ENCODE results near the gene KIRREL2. TPM values are rescaled to one million over a fixed set of nuclear protein-coding genes. Genes with fewer than 3 reads are reported as not detected.
A peak's percentile ranks its signal among the peaks of the same experiment; 100 is the strongest.

KIRREL2 gene
- 1.7 TPM in 2 replicates for total RNA-seq

DNA sequence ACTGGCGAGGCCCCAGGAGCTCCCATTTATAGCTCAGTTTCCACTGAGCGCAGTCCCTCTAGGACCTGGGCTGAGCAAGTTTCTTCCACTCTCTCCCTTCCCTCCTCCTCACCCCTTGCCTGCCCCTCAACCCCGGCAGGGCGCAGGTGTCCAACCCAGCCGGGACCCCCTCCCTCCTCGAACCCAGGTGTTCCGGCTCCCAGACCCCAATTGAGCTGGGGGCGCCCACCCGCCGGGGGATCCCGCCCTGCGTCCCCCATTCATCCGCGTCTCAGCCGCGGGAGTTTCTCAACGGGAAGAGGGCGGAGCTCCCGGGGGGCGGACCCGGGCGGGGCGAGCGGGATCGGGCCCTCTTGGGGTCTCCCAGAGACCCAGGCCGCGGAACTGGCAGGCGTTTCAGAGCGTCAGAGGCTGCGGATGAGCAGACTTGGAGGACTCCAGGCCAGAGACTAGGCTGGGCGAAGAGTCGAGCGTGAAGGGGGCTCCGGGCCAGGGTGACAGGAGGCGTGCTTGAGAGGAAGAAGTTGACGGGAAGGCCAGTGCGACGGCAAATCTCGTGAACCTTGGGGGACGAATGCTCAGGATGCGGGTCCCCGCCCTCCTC, at the start of gene KIRREL2:
Gene KIRREL2, plus strand, starts transcription at position 366 of the 604 bp plus-strand sequence. Its CDS starts 209 bp downstream, at position 575.
- H3K27ac Mint-ChIP-seq, result no peak within 1 kb of the TSS
- intact Hi-C loops (cut with micrococcal nuclease), result loop anchor here (1.0 kb wide), 1 partner anchor 12 kb away; the partner anchor contains the start of gene APLP1
- peaks cover 41% of the 10 kb centered on the region for H3K27me3 Mint-ChIP-seq (ENCODE audit: insufficient read depth)
- H3K9me3 Mint-ChIP-seq, result no peaks in the 10 kb centered on the region
- DNase-seq (ENCODE audit: low spot score), result peak; percentile 45
- H3K36me3 Mint-ChIP-seq (ENCODE audit: low read depth), result no peaks in the 10 kb centered on the region
- H3K4me1 Mint-ChIP-seq (ENCODE audit: low read depth), result peaks cover 17% of the 10 kb centered on the region
- peak within 1 kb of the TSS; percentile 83 for H3K4me3 Mint-ChIP-seq

DNA sequence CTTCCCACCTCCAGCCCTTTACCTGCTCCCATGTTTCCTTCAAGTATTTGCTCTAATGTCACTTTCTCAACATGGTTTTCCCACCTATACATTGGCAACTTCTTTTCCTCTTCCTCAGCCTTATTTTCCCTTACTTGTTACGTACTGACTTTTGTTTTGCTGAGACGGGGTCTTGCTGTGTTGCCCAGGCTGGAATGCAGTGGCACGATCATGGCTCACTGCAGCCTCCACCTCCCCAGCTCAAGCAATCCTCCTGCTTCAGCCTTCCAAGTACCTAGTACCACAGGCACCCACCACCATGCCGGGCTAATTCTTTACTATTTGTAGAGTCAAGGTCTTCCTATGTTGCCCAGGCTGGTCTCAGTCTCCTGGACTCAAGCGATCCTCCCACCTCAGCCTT, 49.1 kb upstream of the KIRREL2 start:
- intact Hi-C loops (cut with micrococcal nuclease), result no loop called here

DNA sequence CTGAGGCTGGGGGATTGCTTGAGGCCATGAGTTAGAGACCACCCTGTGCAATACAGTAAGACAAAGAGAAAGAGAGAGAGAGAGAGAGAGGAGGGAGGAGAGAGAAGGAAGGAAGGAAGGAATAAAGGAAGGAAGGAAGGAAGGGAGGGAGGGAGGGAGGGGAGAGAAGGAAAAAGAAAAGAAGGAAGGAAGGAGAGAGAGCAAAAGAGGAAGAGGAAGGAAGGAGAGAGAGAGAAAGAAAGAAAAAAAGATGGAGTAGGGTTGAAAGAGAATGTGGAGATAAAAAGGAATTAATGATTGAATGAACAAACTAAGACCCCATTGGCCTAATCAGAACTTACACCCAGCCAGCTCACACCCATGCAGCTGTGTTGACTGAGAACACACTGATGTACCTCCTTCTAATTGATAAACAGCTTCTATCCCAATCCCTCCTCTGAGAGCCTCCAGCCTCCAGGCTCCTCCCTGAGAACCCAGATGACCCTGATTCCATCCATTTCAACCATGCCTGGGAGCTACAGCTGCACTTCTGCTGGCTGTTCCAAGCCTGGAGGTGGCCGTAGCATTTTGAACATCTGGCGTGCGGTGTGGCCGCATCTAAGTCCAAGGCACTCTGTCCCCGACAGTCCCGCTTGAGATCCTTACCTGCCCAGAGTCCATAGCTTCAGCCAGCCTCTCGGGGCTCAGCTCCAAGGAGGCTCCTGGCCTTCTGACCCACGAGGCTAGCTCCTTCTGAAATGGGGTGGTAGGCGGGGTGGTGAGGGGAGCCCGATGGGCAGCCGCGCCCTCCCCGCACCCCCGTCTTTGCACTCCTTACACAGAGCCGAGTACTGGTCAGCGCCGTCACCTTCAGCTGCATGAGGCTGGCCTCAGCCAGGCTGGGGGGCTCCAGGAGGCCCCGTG, 45.1 kb upstream of the KIRREL2 start:
- Mint-ChIP-seq H3K4me3 (no peak overlapping the region), H3K36me3 (ENCODE audit: low read depth) (no peaks in the 10 kb centered on the region), H3K27me3 (ENCODE audit: insufficient read depth) (no peaks in the 10 kb centered on the region), H3K9me3 (no peaks in the 10 kb centered on the region), H3K27ac (no peak overlapping the region), H3K4me1 (ENCODE audit: low read depth) (no peaks in the 10 kb centered on the region)
- intact Hi-C loops (cut with micrococcal nuclease), result no loop called here
- DNase-seq (ENCODE audit: low spot score), result no peak

More for the DNA sequence above, 49.1 kb upstream of the KIRREL2 start:
- no peaks in the 10 kb centered on the region for H3K36me3 Mint-ChIP-seq (ENCODE audit: low read depth)
- no peak for DNase-seq (ENCODE audit: low spot score)
- H3K27ac Mint-ChIP-seq, result no peak overlapping the region
- no peaks in the 10 kb centered on the region for H3K9me3 Mint-ChIP-seq
- peaks cover 5% of the 10 kb centered on the region for H3K27me3 Mint-ChIP-seq (ENCODE audit: insufficient read depth)
- H3K4me1 Mint-ChIP-seq (ENCODE audit: low read depth), result peaks cover 10% of the 10 kb centered on the region
- no peak overlapping the region for H3K4me3 Mint-ChIP-seq

DNA sequence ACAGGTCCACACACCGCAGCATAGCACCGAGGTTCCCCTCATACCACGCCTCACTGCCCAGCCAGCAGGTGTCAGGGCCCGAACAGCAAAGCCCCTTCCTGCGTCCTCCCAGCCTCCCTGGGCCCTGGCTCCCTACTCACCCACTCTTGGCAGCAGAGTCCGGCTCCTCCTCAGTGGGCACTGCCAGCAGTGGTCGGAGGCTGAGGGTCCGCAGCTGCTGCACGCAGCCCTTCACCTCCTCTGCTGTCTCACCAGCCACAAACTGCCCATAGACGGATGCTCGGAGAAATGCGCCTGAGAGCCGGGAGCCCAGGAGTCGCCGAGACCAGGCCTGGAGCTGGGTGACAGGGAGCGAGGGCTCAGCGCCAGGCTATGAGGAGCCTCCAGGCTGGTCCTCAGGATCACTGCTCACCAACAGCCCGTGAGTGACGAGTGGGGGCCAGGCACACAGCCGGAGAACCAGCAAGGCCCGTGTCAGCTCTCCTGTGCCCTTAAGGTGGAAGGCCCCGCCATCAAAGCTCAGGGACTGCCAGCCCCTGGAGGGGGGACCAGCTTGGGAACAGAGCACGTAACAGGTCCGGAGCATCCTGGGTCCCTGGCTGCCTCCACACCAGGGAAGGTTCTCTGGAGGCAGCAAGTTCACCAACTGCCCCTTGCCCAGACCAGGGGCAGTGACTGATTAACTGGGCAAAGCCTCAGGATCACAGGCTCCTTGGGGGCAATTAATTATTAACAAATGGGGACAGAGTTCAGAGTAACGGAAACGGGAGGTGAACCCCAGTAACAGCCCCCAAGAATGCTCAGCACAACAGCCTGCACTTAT, 44.3 kb upstream of the KIRREL2 start, which contains the start of gene PRODH2:
Gene PRODH2, minus strand, starts transcription at position 626 of the 823 bp plus-strand sequence. Its CDS starts 40 bp downstream, at position 586.
- Mint-ChIP-seq H3K4me3 (no peak within 1 kb of the TSS), H3K4me1 (ENCODE audit: low read depth) (no peaks in the 10 kb centered on the region), H3K36me3 (ENCODE audit: low read depth) (no peaks in the 10 kb centered on the region), H3K27ac (no peak within 1 kb of the TSS), H3K27me3 (ENCODE audit: insufficient read depth) (no peaks in the 10 kb centered on the region), H3K9me3 (no peaks in the 10 kb centered on the region)
- no peak for DNase-seq (ENCODE audit: low spot score)
- intact Hi-C loops (cut with micrococcal nuclease), result no loop called here

DNA sequence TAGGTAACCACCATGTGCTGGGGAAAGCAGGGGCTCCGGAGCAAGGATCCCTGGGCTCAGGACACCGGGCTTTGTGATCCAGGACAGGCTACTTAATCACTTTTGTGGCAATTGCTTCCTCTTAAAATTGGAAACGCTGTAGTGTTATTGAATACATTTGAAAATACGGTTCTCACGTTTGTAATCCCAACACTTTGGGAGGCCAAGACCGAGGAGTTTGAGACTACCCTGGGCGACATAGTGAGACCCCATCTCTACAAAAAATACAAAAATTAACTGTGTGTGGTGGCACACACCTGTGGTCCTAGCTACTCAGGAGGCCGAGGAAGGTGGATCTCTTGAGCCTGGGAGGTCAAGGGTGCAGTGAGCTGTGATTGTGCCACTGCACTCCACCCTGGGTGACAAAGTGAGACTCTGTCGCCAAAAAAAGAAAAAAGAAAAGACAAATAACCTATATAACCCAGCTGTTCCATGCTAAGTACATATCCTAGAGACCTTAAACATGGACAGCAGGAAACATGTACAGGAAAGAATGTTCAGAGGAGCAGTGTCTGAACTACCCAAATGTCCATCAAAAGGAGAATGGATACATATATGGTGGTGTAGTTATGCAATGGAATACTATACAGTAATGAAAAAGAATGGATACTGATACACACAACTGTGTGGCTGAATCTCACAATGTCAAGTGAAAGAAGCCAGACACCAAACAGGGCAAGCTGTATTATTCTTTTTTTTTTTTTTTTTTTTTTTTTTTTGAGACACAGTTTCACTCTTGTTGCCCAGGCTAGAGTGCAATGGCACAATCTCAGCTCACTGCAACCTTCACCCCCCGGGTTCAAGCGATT, 43.4 kb upstream of the KIRREL2 start:
- H3K9me3 Mint-ChIP-seq, result no peaks in the 10 kb centered on the region
- H3K4me3 Mint-ChIP-seq, result no peak overlapping the region
- DNase-seq (ENCODE audit: low spot score), result no peak
- no peak overlapping the region for H3K27ac Mint-ChIP-seq
- no peaks in the 10 kb centered on the region for H3K36me3 Mint-ChIP-seq (ENCODE audit: low read depth)
- H3K27me3 Mint-ChIP-seq (ENCODE audit: insufficient read depth), result peaks cover 2% of the 10 kb centered on the region
- intact Hi-C loops (cut with micrococcal nuclease), result no loop called here
- no peaks in the 10 kb centered on the region for H3K4me1 Mint-ChIP-seq (ENCODE audit: low read depth)

DNA sequence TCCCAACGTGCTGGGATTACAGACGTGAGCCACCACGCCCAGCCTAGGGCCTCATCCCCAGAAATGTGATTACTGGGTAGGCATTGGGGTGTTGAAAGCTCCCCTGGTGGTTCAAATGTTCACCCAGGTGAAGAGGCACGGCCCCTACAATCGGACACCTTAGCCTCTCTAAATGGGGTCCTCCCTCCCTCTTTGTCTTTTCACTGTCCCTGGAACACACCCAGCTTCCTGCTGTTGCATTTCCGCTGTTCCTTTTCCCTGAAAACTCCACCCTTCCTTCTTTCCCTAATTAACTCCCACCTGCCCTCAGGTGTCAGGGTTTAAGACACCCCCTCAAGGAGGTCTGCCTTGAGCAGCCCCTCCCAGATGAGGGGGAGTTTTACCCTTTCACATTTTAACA, 40.4 kb upstream of the KIRREL2 start:
- H3K4me3 Mint-ChIP-seq, result no peak overlapping the region
- intact Hi-C loops (cut with micrococcal nuclease), result no loop called here
- H3K9me3 Mint-ChIP-seq, result no peaks in the 10 kb centered on the region
- no peaks in the 10 kb centered on the region for H3K36me3 Mint-ChIP-seq (ENCODE audit: low read depth)
- peaks cover 9% of the 10 kb centered on the region for H3K27me3 Mint-ChIP-seq (ENCODE audit: insufficient read depth)
- DNase-seq (ENCODE audit: low spot score), result no peak
- H3K4me1 Mint-ChIP-seq (ENCODE audit: low read depth), result no peaks in the 10 kb centered on the region
- no peak overlapping the region for H3K27ac Mint-ChIP-seq

DNA sequence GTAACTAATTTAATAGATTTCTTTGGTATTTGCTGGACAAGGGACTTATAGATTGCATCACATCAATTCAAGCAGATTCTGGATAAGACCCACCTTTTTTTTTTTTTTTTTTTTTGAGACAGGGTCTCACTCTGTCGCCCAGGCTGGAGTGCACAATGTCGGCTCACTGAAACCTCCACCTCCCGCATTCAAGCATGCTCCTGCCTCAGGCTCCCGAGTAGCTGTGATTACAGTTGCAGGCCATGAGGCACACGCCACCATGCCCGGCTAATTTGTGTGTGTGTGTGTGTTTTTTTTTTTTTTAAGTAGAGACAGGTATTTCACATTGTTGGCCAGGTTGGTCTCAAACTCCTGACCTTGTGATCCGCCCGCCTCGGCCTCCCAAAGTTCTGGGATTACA, 39.9 kb upstream of the KIRREL2 start:
- H3K36me3 Mint-ChIP-seq (ENCODE audit: low read depth), result no peaks in the 10 kb centered on the region
- intact Hi-C loops (cut with micrococcal nuclease), result no loop called here
- DNase-seq (ENCODE audit: low spot score), result no peak

DNA sequence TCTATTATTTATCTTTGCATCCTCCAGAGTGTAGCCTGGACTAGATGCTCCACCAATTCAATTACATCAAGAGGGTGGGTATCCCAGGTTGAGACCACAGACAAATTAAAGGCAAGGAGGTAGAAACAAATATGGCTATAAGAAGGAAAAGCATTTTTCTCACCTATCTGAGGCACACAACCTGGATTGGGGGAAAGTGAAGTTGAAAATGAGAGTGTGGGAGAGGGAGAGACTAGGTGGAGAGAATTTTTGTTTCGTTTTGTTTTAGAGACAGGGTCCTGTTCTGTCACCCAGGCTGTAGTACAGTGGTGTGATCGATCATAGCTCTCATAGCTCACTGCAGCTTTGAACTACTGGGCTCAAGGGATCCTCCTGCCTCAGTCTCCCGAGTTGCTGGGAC, 38.3 kb upstream of the KIRREL2 start:
- H3K27ac Mint-ChIP-seq, result no peak overlapping the region
- no peaks in the 10 kb centered on the region for H3K9me3 Mint-ChIP-seq
- no peaks in the 10 kb centered on the region for H3K4me1 Mint-ChIP-seq (ENCODE audit: low read depth)
- no peak for DNase-seq (ENCODE audit: low spot score)
- peaks cover 9% of the 10 kb centered on the region for H3K27me3 Mint-ChIP-seq (ENCODE audit: insufficient read depth)
- no peaks in the 10 kb centered on the region for H3K36me3 Mint-ChIP-seq (ENCODE audit: low read depth)
- no peak overlapping the region for H3K4me3 Mint-ChIP-seq
- intact Hi-C loops (cut with micrococcal nuclease), result no loop called here

More for the DNA sequence above, 39.9 kb upstream of the KIRREL2 start:
- Mint-ChIP-seq H3K4me1 (ENCODE audit: low read depth) (no peaks in the 10 kb centered on the region), H3K4me3 (no peak overlapping the region), H3K9me3 (no peaks in the 10 kb centered on the region), H3K27me3 (ENCODE audit: insufficient read depth) (peaks cover 9% of the 10 kb centered on the region), H3K27ac (no peak overlapping the region)

DNA sequence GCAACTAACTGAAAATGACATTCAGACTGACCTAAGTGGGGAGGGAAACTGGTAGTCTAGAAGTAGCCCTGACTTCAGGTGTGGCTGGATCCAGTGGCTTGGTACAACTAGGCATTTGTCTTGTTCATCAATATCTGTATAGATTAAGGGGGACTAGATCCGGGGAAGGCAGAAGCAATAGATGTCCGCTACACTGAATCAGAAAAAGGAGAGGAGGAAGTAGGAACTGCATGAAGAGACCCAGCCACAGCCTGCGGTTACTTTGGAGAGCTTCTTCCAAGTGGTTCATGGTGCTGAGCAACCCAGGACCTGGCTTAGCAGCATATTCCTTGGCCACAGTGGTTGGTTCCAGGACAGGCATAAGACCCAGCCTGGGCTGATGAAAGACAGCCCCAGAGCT, 34.1 kb upstream of the KIRREL2 start:
- H3K9me3 Mint-ChIP-seq, result no peaks in the 10 kb centered on the region
- no peaks in the 10 kb centered on the region for H3K4me1 Mint-ChIP-seq (ENCODE audit: low read depth)
- H3K27me3 Mint-ChIP-seq (ENCODE audit: insufficient read depth), result peaks cover 16% of the 10 kb centered on the region
- H3K27ac Mint-ChIP-seq, result no peak overlapping the region
- no peak for DNase-seq (ENCODE audit: low spot score)
- no peaks in the 10 kb centered on the region for H3K36me3 Mint-ChIP-seq (ENCODE audit: low read depth)
- intact Hi-C loops (cut with micrococcal nuclease), result no loop called here
- H3K4me3 Mint-ChIP-seq, result no peak overlapping the region

DNA sequence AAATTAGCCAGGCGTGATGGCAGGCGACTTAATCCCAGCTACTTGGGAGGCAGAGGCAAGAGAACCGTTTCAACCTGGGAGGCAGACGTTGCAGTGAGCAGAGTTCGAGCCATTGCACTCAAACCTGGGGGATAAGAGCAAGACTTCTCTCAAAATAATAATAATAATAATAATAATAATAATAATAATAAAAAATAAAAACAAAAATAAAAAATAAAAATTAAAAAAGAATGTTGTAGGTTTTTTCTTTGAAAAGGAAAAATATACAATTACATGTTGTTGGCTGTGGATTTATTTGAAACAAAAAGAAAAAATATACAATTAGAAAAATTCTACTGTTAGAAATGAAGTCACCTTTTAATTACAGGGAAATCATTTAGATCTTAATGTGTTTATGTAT, 32.6 kb upstream of the KIRREL2 start:
- DNase-seq (ENCODE audit: low spot score), result no peak
- Mint-ChIP-seq H3K36me3 (ENCODE audit: low read depth) (no peaks in the 10 kb centered on the region), H3K27ac (no peak overlapping the region), H3K4me3 (no peak overlapping the region), H3K27me3 (ENCODE audit: insufficient read depth) (peaks cover 13% of the 10 kb centered on the region), H3K4me1 (ENCODE audit: low read depth) (no peaks in the 10 kb centered on the region), H3K9me3 (no peaks in the 10 kb centered on the region)
- intact Hi-C loops (cut with micrococcal nuclease), result no loop called here

DNA sequence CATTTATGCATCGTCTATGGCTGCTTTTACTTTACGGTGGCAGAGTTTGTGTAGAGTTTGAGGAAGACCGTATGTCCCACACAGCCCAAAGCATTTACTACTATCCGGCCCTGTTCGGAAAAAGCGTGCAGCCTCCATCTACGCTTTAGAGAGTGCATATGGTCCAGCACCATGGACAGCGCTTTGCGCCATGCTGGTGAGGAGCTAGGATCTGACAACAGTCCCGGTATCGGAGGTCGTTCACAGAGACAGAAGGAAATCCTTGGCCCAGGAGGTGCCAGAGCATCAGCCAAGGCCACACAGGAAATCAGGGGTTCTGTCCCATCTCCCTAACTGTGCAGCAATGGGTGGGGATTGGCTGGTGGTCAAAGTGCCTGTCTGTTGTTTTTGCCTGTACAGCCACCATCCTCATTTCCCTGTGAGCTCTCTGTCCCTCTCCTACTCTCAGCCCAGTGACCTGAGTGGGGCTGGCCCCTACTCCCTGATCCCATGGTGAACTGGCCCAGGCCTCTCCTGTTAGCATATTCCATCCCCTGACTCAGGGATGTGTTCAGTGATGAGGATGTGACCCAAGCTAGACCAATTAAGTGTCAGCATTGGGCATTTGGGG, 27.9 kb upstream of the KIRREL2 start:
- intact Hi-C loops (cut with micrococcal nuclease), result loop anchor here (1.0 kb wide), 1 partner anchor 52 kb away; no protein-coding TSS in a partner anchor
- DNase-seq (ENCODE audit: low spot score), result peak; percentile 43
- no peak overlapping the region for H3K4me3 Mint-ChIP-seq
- H3K36me3 Mint-ChIP-seq (ENCODE audit: low read depth), result no peaks in the 10 kb centered on the region
- no peak overlapping the region for H3K27ac Mint-ChIP-seq
- no peaks in the 10 kb centered on the region for H3K4me1 Mint-ChIP-seq (ENCODE audit: low read depth)
- no peaks in the 10 kb centered on the region for H3K9me3 Mint-ChIP-seq
- H3K27me3 Mint-ChIP-seq (ENCODE audit: insufficient read depth), result peaks cover 11% of the 10 kb centered on the region

DNA sequence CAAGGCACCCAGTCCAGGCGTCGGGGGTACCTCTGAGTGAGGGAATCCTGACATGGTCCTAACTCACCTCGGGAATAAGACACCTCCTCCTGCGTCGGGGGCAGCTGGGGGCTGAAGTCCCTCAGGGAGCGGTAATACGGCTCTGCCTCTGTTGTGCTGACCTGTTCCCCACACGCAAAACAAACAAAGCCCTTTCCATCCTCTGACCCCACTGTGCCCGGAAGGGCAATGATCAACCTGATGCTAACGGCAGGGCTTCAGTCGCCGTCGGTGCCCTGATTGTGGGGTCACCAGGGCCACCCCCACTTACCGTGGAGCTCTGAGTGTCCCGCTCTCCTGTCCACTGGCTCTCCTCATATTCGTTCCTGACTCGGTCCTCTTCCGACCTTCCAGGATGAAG, 25.7 kb upstream of the KIRREL2 start:
- Mint-ChIP-seq H3K9me3 (no peaks in the 10 kb centered on the region), H3K36me3 (ENCODE audit: low read depth) (no peaks in the 10 kb centered on the region), H3K27me3 (ENCODE audit: insufficient read depth) (peaks cover 10% of the 10 kb centered on the region), H3K4me1 (ENCODE audit: low read depth) (no peaks in the 10 kb centered on the region), H3K27ac (no peak overlapping the region), H3K4me3 (no peak overlapping the region)
- DNase-seq (ENCODE audit: low spot score), result no peak
- intact Hi-C loops (cut with micrococcal nuclease), result no loop called here
